H9 (cell line): Measurements from ENCODE around the gene FARP1. TPM values are rescaled to one million over a fixed set of nuclear protein-coding genes. Genes with fewer than 3 reads are reported as not detected.

Experiments used
- DNase-seq: peaks from one replicate; pipeline ENCODE4 v3.0.0-alpha.2; 2017
- H2AFZ ChIP-seq: one replicate; pipeline ENCODE4 v1.6.1; 2013; ENCODE audit warnings: mild to moderate bottlenecking, low read length, control low read depth, moderate library complexity
- H2AK5ac ChIP-seq: 2 replicates; pipeline ENCODE4 v1.6.1; 2013; ENCODE audit warnings: low read length, control low read depth, mixed read lengths; ENCODE audit not compliant: insufficient read length
- H2BK120ac ChIP-seq: one replicate; pipeline ENCODE4 v1.6.1; 2013; ENCODE audit warnings: low read depth, mild to moderate bottlenecking, low read length, control low read depth, inconsistent platforms; ENCODE audit not compliant: poor library complexity, severe bottlenecking
- H2BK12ac ChIP-seq: 2 replicates; pipeline ENCODE4 v1.6.1; 2013; ENCODE audit warnings: low read length, control low read depth, mixed read lengths, low read depth; ENCODE audit not compliant: insufficient read length
- H2BK15ac ChIP-seq: 2 replicates; pipeline ENCODE4 v1.6.1; 2013; ENCODE audit warnings: low read depth, low read length, control low read depth
- H2BK20ac ChIP-seq: one replicate; pipeline ENCODE4 v1.6.1; 2013; ENCODE audit warnings: low read depth, mild to moderate bottlenecking, low read length, control low read depth, inconsistent platforms; ENCODE audit not compliant: poor library complexity, severe bottlenecking
- H2BK5ac ChIP-seq: 2 replicates; pipeline ENCODE4 v1.6.1; 2013; ENCODE audit warnings: low read length, control low read depth, mixed read lengths; ENCODE audit not compliant: insufficient read length
- H3K14ac ChIP-seq: 2 replicates; pipeline ENCODE4 v1.6.1; 2013; ENCODE audit warnings: low read length, control low read depth; ENCODE audit not compliant: insufficient read depth
- H3K18ac ChIP-seq: 2 replicates; pipeline ENCODE4 v1.6.1; 2013; ENCODE audit warnings: low read depth, mild to moderate bottlenecking, mixed read lengths, low read length, control low read depth; ENCODE audit not compliant: insufficient read length
- H3K23ac ChIP-seq: 2 replicates; pipeline ENCODE4 v1.6.1; 2013; ENCODE audit warnings: low read length, control low read depth, mixed read lengths, low read depth; ENCODE audit not compliant: insufficient read length
- H3K23me2 ChIP-seq: 2 replicates; pipeline ENCODE4 v1.6.1; 2013; ENCODE audit warnings: low read depth, mild to moderate bottlenecking, mixed read lengths, low read length, control low read depth; ENCODE audit not compliant: insufficient read length, poor library complexity, severe bottlenecking
- H3K27ac ChIP-seq: 2 replicates; pipeline ENCODE4 v1.5.1; 2013; ENCODE audit warnings: low read length, control low read depth, mixed read lengths, low read depth; ENCODE audit not compliant: insufficient read length
- H3K27me3 ChIP-seq: 2 replicates; pipeline ENCODE4 v1.6.1; 2013; ENCODE audit warnings: low read length, control low read depth, inconsistent platforms; ENCODE audit not compliant: insufficient read depth
- H3K4ac ChIP-seq: 2 replicates; pipeline ENCODE4 v1.6.1; 2013; ENCODE audit warnings: low read depth, mild to moderate bottlenecking, control low read depth, inconsistent platforms, low read length, moderate library complexity
- H3K4me1 ChIP-seq: 2 replicates; pipeline ENCODE4 v1.6.1; 2013; ENCODE audit warnings: low read length, control low read depth, inconsistent platforms; ENCODE audit not compliant: insufficient read depth
- H3K4me2 ChIP-seq: 2 replicates; pipeline ENCODE4 v1.6.1; 2013; ENCODE audit warnings: low read length, control low read depth, mixed read lengths; ENCODE audit not compliant: insufficient read length, insufficient read depth
- H3K56ac ChIP-seq: 2 replicates; pipeline ENCODE4 v1.6.1; 2013; ENCODE audit warnings: low read depth, mild to moderate bottlenecking, mixed read lengths, low read length, control low read depth; ENCODE audit not compliant: insufficient read length
- H3K79me1 ChIP-seq: 2 replicates; pipeline ENCODE4 v1.6.1; 2013; ENCODE audit warnings: low read depth, mild to moderate bottlenecking, moderate library complexity, low read length, control low read depth, inconsistent platforms; ENCODE audit not compliant: insufficient read depth, poor library complexity, severe bottlenecking
- H3K79me2 ChIP-seq: 2 replicates; pipeline ENCODE4 v1.6.1; 2013; ENCODE audit warnings: low read length, control low read depth, inconsistent platforms; ENCODE audit not compliant: insufficient read depth
- H3K9ac ChIP-seq: 2 replicates; pipeline ENCODE4 v1.6.1; 2013; ENCODE audit warnings: low read length, control low read depth, mixed read lengths; ENCODE audit not compliant: insufficient read length; ENCODE audit errors: extremely low read depth
- H3K9me3 ChIP-seq: one replicate; pipeline ENCODE4 v1.6.1; 2013; ENCODE audit warnings: low read depth, low read length, inconsistent platforms; ENCODE audit not compliant: control insufficient read depth
- H3T11ph ChIP-seq: one replicate; pipeline ENCODE4 v1.6.1; 2013; ENCODE audit warnings: mild to moderate bottlenecking, low read length, control low read depth, inconsistent platforms
- H4K20me1 ChIP-seq: one replicate; pipeline ENCODE4 v1.6.1; 2013; ENCODE audit not compliant: control insufficient read depth, insufficient read length, insufficient read depth
- H4K5ac ChIP-seq: 2 replicates; pipeline ENCODE4 v1.6.1; 2013; ENCODE audit warnings: low read depth, mild to moderate bottlenecking, mixed read lengths, low read length, control low read depth; ENCODE audit not compliant: insufficient read length
- H4K8ac ChIP-seq: replicated peaks from 2 replicates; pipeline ENCODE4 v1.6.1; 2013; ENCODE audit warnings: low read length, control low read depth, mixed read lengths, low read depth; ENCODE audit not compliant: insufficient read length
- H4K91ac ChIP-seq: 2 replicates; pipeline ENCODE4 v1.6.1; 2013; ENCODE audit warnings: low read depth, mild to moderate bottlenecking, moderate library complexity, mixed read lengths, low read length, control low read depth; ENCODE audit not compliant: insufficient read length
- H3K27ac Mint-ChIP-seq, 3 experiments: 2 replicates in 2 of 3; 3 replicates in 1 of 3; pipeline ENCODE4 v1.8.0; 2020 to 2021; ENCODE audit warnings: mixed read lengths in 3 of 3, mild to moderate bottlenecking in 1 of 3, moderate library complexity in 1 of 3
- H3K27me3 Mint-ChIP-seq: 2 replicates; pipeline ENCODE4 v1.8.0; 2021; ENCODE audit warnings: low read depth, mild to moderate bottlenecking, moderate library complexity, mixed read lengths
- H3K36me3 Mint-ChIP-seq, 3 experiments: 2 replicates in 2 of 3; 3 replicates in 1 of 3; pipeline ENCODE4 v1.8.0; 2020 to 2021; ENCODE audit warnings: low read depth in 3 of 3, mixed read lengths in 3 of 3; ENCODE audit not compliant: insufficient read depth in 1 of 3
- H3K4me1 Mint-ChIP-seq, 2 experiments: 2 replicates each; pipeline ENCODE4 v1.8.0; 2020; ENCODE audit warnings: mixed read lengths in 2 of 2
- H3K4me3 Mint-ChIP-seq, 2 experiments: 2 replicates in 1 of 2; 3 replicates in 1 of 2; pipeline ENCODE4 v1.8.0; 2020 to 2021; ENCODE audit warnings: mild to moderate bottlenecking in 2 of 2, mixed read lengths in 2 of 2, moderate library complexity in 1 of 2
- H3K9me3 Mint-ChIP-seq, 2 experiments: 2 replicates in 1 of 2; 3 replicates in 1 of 2; pipeline ENCODE4 v1.8.0; 2020; ENCODE audit warnings: mild to moderate bottlenecking in 2 of 2, mixed read lengths in 2 of 2, moderate library complexity in 1 of 2
- CTCF ChIP-seq: fragments of 200-600 bp; sonication (generic); conservative IDR thresholded peaks from 3 replicates; pipeline ENCODE4 v1.8.0; 2021; ENCODE audit warnings: antibody characterized with exemption, mild to moderate bottlenecking
- WGBS: extraction: QIAGEN DNeasy Blood & Tissue Kit; methylation state at CpG from one replicate; pipeline ENCODE4 v1.1.7; 2013; ENCODE audit warnings: missing lambda C conversion rate, low lambda C conversion rate, mixed read lengths; ENCODE audit not compliant: insufficient read length; ENCODE audit errors: extremely low coverage; 5-methylcytosine and 5-hydroxymethylcytosine counted together
- total RNA-seq: library from RNA; stranded (reverse); gene quantifications from 2 replicates; pipeline ENCODE4 v1.2.1, GENCODE V29; 2021

Gene FARP1
- total RNA-seq, 1 experiment from 2014 or later: 95.9 TPM

DNA sequence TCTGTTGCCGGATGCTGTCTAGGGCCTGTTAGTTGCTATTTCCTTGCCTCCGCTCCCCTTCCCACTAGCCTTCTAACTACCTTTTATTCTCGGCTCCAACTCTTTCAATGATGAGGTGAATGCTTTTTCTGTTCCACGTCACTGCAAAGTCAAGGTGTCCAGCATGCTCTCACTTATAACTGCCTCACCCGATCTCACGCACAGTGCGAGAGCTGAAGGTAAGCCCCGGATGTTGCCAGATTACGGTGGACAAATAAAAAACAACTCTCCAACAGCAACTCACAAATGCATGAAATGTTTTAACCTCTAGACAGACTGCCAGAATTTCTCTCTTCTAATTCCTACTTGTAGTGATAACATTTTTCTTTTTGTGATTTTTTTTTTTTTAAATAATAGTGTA is 264.1 kb downstream of the FARP1 start:
- peak overlapping the region in 1 of 3 experiments; percentile 2; a peak in 1 of 7 replicates for H3K27ac Mint-ChIP-seq

More for the DNA sequence above, 264.1 kb downstream of the FARP1 start:
- Histone ChIP-seq H2BK15ac (no peak overlapping the region), H4K20me1 (no peaks in the 10 kb centered on the region), H2BK120ac (no peak overlapping the region), H2BK12ac (no peak overlapping the region), H3K4me2 (no peak overlapping the region), H4K8ac (no peak overlapping the region), H3K9me3 (no peaks in the 10 kb centered on the region), H3K79me2 (no peaks in the 10 kb centered on the region), H3K18ac (no peak overlapping the region), H4K5ac (no peak overlapping the region), H3K4ac (no peak overlapping the region), H3K4me1 (no peaks in the 10 kb centered on the region), H3K27me3 (no peaks in the 10 kb centered on the region), H3K79me1 (no peaks in the 10 kb centered on the region), H3K9ac (no peak overlapping the region), H3T11ph (no peak overlapping the region), H2BK5ac (no peak overlapping the region), H2BK20ac (no peak overlapping the region), H3K56ac (no peak overlapping the region), H3K23ac (no peak overlapping the region), H2AK5ac (no peak overlapping the region), H3K23me2 (no peaks in the 10 kb centered on the region), H2AFZ (no peak overlapping the region), H3K27ac (no peak overlapping the region), H4K91ac (no peak overlapping the region), H3K14ac (no peak overlapping the region)
- Mint-ChIP-seq H3K4me1 (peaks cover 8 to 11% of the 10 kb centered on the region in 2 experiments), H3K27me3 (no peaks in the 10 kb centered on the region; the same call in 1 of the 2 replicates), H3K36me3 (peaks cover 4 to 28% (median 25%) of the 10 kb centered on the region in 3 experiments; a peak in 6 of 7 replicates), H3K4me3 (no peak overlapping the region), H3K9me3 (no peaks in the 10 kb centered on the region)
- DNase-seq: no peak
- WGBS: no CpG with 5 or more reads among the region's 9 CpGs
- no peak for TF ChIP-seq CTCF
